ENCODE measurements around the gene CAMK2B.

DNA sequence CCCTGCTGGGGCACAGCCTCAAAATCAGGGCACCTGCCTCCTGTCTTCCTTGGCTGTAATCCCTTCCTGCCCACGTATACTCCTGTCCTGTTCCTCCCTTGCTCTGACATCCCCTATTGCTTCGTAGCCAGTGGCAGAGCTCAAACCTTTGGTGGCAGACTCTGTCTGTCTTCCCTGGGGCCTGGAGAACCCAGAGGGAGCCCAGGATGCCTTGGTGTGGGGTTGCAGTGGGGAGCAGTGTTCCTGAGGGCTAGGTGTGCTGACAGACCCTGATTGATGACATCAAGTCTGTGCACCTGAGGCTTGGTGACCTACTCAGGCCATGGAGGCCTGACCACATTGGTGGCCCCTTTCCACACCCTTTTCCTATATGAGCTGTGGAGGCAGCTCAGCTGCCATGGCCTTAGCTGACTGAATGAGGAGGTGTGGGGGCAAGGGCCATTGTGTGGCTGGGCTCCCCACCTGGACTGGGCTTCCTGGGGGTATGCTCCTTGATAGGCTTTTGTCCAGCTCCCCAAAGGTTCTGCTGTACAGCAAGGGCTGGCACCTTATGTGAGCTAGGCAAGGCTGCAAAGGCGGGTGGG is 130.7 kb downstream of the CAMK2B start:
- TF ChIP-seq EP300 (IDR thresholded peaks at IDR 0.05), result no peak
- no peak for TF ChIP-seq SMC3 (IDR thresholded peaks at IDR 0.05)
- TF ChIP-seq, protein P1, sequence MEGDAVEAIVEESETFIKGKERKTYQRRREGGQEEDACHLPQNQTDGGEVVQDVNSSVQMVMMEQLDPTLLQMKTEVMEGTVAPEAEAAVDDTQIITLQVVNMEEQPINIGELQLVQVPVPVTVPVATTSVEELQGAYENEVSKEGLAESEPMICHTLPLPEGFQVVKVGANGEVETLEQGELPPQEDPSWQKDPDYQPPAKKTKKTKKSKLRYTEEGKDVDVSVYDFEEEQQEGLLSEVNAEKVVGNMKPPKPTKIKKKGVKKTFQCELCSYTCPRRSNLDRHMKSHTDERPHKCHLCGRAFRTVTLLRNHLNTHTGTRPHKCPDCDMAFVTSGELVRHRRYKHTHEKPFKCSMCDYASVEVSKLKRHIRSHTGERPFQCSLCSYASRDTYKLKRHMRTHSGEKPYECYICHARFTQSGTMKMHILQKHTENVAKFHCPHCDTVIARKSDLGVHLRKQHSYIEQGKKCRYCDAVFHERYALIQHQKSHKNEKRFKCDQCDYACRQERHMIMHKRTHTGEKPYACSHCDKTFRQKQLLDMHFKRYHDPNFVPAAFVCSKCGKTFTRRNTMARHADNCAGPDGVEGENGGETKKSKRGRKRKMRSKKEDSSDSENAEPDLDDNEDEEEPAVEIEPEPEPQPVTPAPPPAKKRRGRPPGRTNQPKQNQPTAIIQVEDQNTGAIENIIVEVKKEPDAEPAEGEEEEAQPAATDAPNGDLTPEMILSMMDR (IDR thresholded peaks at IDR 0.05), result no peak
- no peak for TF ChIP-seq RFX5 (IDR thresholded peaks at IDR 0.05)
- no peak for TF ChIP-seq KDM1A (IDR thresholded peaks at IDR 0.05; ENCODE audit: low read depth)
- TF ChIP-seq, protein P2, sequence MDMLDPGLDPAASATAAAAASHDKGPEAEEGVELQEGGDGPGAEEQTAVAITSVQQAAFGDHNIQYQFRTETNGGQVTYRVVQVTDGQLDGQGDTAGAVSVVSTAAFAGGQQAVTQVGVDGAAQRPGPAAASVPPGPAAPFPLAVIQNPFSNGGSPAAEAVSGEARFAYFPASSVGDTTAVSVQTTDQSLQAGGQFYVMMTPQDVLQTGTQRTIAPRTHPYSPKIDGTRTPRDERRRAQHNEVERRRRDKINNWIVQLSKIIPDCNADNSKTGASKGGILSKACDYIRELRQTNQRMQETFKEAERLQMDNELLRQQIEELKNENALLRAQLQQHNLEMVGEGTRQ (IDR thresholded peaks at IDR 0.05), result no peak
